Left lung (tissue), 10 donors: ENCODE results near the gene ZNF768. TPM values are rescaled to one million over a fixed set of nuclear protein-coding genes. Genes with fewer than 3 reads are reported as not detected.

Experiments
- ATAC-seq: fragments of 200-7000 bp; cut with Tn5 transposase; one replicate; pipeline ENCODE4 v1.9.1; 2020; ENCODE audit warnings: moderate library complexity
- DNase-seq, 4 donors: peaks; one replicate each; pipeline ENCODE4 v3.0.0-alpha.2; 2013 to 2020
- H3K27ac ChIP-seq, 2 donors: fragments of 200-600 bp; sonication (generic) in 1 of 2; one replicate each; pipeline versions ENCODE4 v1.5.0 to v1.8.0; 2020 to 2021
- H3K27me3 ChIP-seq, 2 donors: fragments of 200-600 bp; sonication (generic) in 1 of 2; one replicate each; pipeline versions ENCODE4 v1.5.0 to v1.8.0; 2020 to 2021
- H3K36me3 ChIP-seq, 2 donors: fragments of 200-600 bp; sonication (generic) in 1 of 2; one replicate each; pipeline versions ENCODE4 v1.5.0 to v1.8.0; 2020 to 2021
- H3K4me1 ChIP-seq, 2 donors: fragments of 200-600 bp; one replicate each; pipeline ENCODE4 v1.8.0; 2021
- H3K4me3 ChIP-seq, 2 donors: fragments of 200-600 bp; sonication (generic) in 1 of 2; one replicate each; pipeline versions ENCODE4 v1.5.0 to v1.8.0; 2020 to 2021; ENCODE audit warnings: mild to moderate bottlenecking in 1 of 2
- H3K9me3 ChIP-seq, 2 donors: fragments of 200-600 bp; sonication (generic) in 1 of 2; one replicate each; pipeline versions ENCODE4 v1.5.0 to v1.8.0; 2020 to 2021
- CTCF ChIP-seq, 2 donors: fragments of 200-600 bp; sonication (generic) in 1 of 2; IDR thresholded peaks; one replicate each; pipeline versions ENCODE4 v1.5.0 to v1.8.0; 2021; ENCODE audit warnings: antibody characterized with exemption in 2 of 2
- intact Hi-C, 2 donors: fragments of 100-400 bp; cut with DNase I; formaldehyde crosslinking; loops; one replicate each; pipeline versions ENCODE4 v1.11.2 to v1.14.2; 2022
- polyA plus RNA-seq, 6 donors: library from polyadenylated mRNA; unstranded; fragments of 120-200 nt; gene quantifications; one replicate each; pipeline ENCODE4 v1.2.1, GENCODE V29; 2013; ENCODE audit not compliant: insufficient read length in 6 of 6
- total RNA-seq, 2 donors: library from RNA; stranded (reverse); fragmentation: NEBNext Ultra II Directional; extraction: Animal tissue kit (Norgen Biotek cat#: 25700); gene quantifications; one replicate each; pipeline ENCODE4 v1.2.1, GENCODE V29; 2021
- donor health status: DM: no; HTN: yes; CAD: no.
- donor health status: DM: no; HTN: no; CAD: no.

ZNF768 gene
- total and polyA plus RNA-seq, 8 donors: 26.1 to 42.2 (median 33.8) TPM

GRCh38 chr16:30557707-30557956, 31.3 kb upstream of the ZNF768 start:
- TF ChIP-seq CTCF (IDR thresholded peaks at IDR 0.05): no peak
- Histone ChIP-seq H3K27me3 (no peaks in the 10 kb centered on the region), H3K27ac (peak overlapping the region; percentile 94 to 98), H3K9me3 (no peaks in the 10 kb centered on the region), H3K4me3 (peak overlapping the region; percentile 95 to 98), H3K4me1 (peaks cover 0 to 67% of the 10 kb centered on the region in 2 donors), H3K36me3 (peaks cover 0 to 31% of the 10 kb centered on the region in 2 donors)
- intact Hi-C loops: no loop called here
- peak in 1 of 4 donors; percentile 27 for DNase-seq
- no peak for ATAC-seq

- Histone ChIP-seq H3K4me3 (no peak overlapping the region), H3K4me1 (peaks cover 0 to 67% of the 10 kb centered on the region in 2 donors), H3K36me3 (peaks cover 0 to 31% of the 10 kb centered on the region in 2 donors), H3K27me3 (no peaks in the 10 kb centered on the region), H3K9me3 (no peaks in the 10 kb centered on the region), H3K27ac (no peak overlapping the region)
- DNase-seq (peak in 1 of 4 donors; percentile 62), ATAC-seq (no peak)
- no peak for TF ChIP-seq CTCF (IDR thresholded peaks at IDR 0.05)
- intact Hi-C loops: no loop called here
Measured at GRCh38 chr16:30556125-30556473, 29.7 kb upstream of the ZNF768 start.

- intact Hi-C loops: no loop called here
- Histone ChIP-seq H3K4me3 (no peak overlapping the region), H3K27me3 (no peaks in the 10 kb centered on the region), H3K36me3 (peaks cover 0 to 31% of the 10 kb centered on the region in 2 donors), H3K4me1 (peaks cover 0 to 62% of the 10 kb centered on the region in 2 donors), H3K9me3 (no peaks in the 10 kb centered on the region), H3K27ac (no peak overlapping the region)
- no peak for TF ChIP-seq CTCF (IDR thresholded peaks at IDR 0.05)
- DNase-seq (peak in 1 of 4 donors; percentile 76), ATAC-seq (no peak)
Measured at GRCh38 chr16:30555315-30556124, 29.2 kb upstream of the ZNF768 start.

GRCh38 chr16:30554557-30555314, 28.4 kb upstream of the ZNF768 start:
- Histone ChIP-seq H3K27ac (no peak overlapping the region), H3K4me3 (no peak overlapping the region), H3K4me1 (peaks cover 0 to 57% of the 10 kb centered on the region in 2 donors), H3K36me3 (peaks cover 0 to 31% of the 10 kb centered on the region in 2 donors), H3K27me3 (no peaks in the 10 kb centered on the region), H3K9me3 (no peaks in the 10 kb centered on the region)
- intact Hi-C loops: no loop called here
- DNase-seq: peak in 1 of 4 donors; percentile 72
- ATAC-seq: no peak
- no peak for TF ChIP-seq CTCF (IDR thresholded peaks at IDR 0.05)

GRCh38 chr16:30553393-30553899, 27.1 kb upstream of the ZNF768 start:
- intact Hi-C loops: no loop called here
- ATAC-seq (no peak), DNase-seq (no peak)
- Histone ChIP-seq H3K27ac (peak overlapping the region in 1 of 2 donors; percentile 33), H3K36me3 (peaks cover 0 to 31% of the 10 kb centered on the region in 2 donors), H3K4me3 (no peak overlapping the region), H3K4me1 (peaks cover 0 to 44% of the 10 kb centered on the region in 2 donors), H3K9me3 (no peaks in the 10 kb centered on the region), H3K27me3 (no peaks in the 10 kb centered on the region)
- no peak for TF ChIP-seq CTCF (IDR thresholded peaks at IDR 0.05)
